Lower leg skin (tissue), 3 donors: ENCODE data around the gene ZNF205.

Experiments used
- POLR2A ChIP-seq, 2 donors: fragments of 450-650 bp; IDR thresholded peaks; one replicate each; pipeline ENCODE4 v1.6.1; 2016 to 2017; ENCODE audit warnings: antibody characterized with exemption in 2 of 2, mild to moderate bottlenecking in 1 of 2, moderate library complexity in 1 of 2
- TF ChIP-seq, protein P1 (sequence below), 3 donors: fragments of 450-650 bp; IDR thresholded peaks; one replicate each; pipeline ENCODE4 v1.5.1; 2016; ENCODE audit warnings: antibody characterized with exemption in 3 of 3, mild to moderate bottlenecking in 3 of 3, moderate library complexity in 2 of 3

DNA sequence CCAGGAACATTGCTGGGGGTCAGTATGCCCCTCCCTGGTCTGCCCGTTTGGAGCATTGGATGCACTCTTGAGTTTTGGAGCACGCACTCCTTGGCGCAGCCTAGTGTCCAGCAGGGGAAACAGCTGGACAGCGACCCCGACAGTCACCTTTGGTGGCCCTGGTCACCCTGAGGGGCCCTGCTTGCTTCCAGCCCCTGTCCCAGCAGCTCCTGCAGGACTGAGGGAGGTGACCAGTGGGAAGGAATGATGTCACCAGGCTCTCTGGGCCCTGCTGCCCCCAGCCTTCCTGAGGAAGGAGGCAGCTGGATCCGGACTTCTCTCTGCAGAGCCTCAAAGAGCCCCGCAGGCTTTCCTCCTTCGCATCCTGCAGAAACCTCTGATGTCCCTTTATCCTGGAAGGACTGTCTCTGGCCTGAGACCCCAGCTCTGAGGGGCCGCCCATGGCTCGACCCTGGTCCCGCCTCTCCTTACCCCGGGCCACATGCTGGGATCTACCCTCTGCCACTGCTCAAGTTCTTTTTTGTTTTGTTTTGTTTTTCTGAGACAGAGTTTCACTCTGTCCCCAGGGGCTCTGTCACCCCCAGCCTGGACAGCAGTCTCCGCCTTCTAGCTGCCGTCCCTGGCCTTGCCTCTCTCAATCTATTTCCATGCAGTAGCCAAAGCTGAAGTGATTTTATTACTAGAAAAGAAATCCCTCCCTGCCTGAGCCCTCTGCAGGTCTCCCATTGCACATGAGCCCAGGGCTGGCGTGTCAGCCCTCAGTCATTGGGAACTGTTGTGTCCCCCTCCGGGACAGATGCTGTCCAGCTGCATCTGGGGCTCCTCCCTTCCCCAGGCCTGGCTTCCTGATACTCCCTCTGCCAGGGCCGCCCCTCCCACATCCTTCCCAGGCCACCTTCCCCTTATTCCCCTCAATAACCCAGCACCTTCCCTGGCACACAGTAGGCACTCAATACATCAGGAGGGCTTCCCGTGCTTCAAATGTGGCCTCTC, 24.8 kb upstream of the ZNF205 start:
- TF ChIP-seq, protein P1, sequence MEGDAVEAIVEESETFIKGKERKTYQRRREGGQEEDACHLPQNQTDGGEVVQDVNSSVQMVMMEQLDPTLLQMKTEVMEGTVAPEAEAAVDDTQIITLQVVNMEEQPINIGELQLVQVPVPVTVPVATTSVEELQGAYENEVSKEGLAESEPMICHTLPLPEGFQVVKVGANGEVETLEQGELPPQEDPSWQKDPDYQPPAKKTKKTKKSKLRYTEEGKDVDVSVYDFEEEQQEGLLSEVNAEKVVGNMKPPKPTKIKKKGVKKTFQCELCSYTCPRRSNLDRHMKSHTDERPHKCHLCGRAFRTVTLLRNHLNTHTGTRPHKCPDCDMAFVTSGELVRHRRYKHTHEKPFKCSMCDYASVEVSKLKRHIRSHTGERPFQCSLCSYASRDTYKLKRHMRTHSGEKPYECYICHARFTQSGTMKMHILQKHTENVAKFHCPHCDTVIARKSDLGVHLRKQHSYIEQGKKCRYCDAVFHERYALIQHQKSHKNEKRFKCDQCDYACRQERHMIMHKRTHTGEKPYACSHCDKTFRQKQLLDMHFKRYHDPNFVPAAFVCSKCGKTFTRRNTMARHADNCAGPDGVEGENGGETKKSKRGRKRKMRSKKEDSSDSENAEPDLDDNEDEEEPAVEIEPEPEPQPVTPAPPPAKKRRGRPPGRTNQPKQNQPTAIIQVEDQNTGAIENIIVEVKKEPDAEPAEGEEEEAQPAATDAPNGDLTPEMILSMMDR (IDR thresholded peaks at IDR 0.05): no peak
- TF ChIP-seq POLR2A (IDR thresholded peaks at IDR 0.05): no peak
